ENCODE results near the gene CDHR3.
"Not testable (repeated sequence)": the region's sequence is repeated elsewhere in the genome, so short reads cannot be mapped to it uniquely, and the experiment has no call there.

Gene CDHR3

GRCh38 chr7:105934572-105935185 is 28.4 kb upstream of the CDHR3 start:
- no peak for TF ChIP-seq Cebpa-rat (IDR thresholded peaks at IDR 0.05)
- no peaks in the 10 kb centered on the region for H3K36me3 ChIP-seq
- no peak overlapping the region for H3K4me3 ChIP-seq
- H3K4me2 ChIP-seq = no peak overlapping the region
- no peaks in the 10 kb centered on the region for H3K27me3 ChIP-seq
- no peak overlapping the region for H3K9ac ChIP-seq
- H3K9me3 ChIP-seq = no peaks in the 10 kb centered on the region
- H3K27ac ChIP-seq = no peak overlapping the region
- no peaks in the 10 kb centered on the region for H4K20me1 ChIP-seq
- H3K4me1 ChIP-seq = no peaks in the 10 kb centered on the region

DNA sequence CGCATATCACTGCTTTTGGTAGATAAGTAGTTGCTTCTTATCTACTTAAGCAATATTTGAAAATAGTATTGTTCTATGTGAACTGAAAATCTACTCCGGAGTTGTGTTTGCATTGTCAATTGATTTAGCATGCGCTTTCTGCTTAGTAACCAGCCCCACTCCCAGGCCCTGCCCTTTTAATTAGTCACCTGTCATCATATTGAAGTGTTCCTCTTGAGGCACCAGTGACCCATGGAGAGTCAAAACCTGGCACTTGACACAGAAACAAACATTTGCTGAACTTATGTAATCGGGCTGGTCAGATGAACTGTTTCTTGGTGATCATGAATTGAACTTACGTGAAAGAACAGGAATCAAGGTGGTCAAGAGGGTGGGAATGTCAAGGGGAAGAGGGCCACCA is 27.8 kb upstream of the CDHR3 start:
- Histone ChIP-seq H3K9ac (no peak overlapping the region), H3K36me3 (no peaks in the 10 kb centered on the region), H3K4me1 (no peaks in the 10 kb centered on the region), H3K27me3 (no peaks in the 10 kb centered on the region), H3K4me3 (no peak overlapping the region), H3K27ac (no peak overlapping the region), H4K20me1 (no peaks in the 10 kb centered on the region), H3K9me3 (no peaks in the 10 kb centered on the region), H3K4me2 (no peak overlapping the region)
- no peak for TF ChIP-seq Cebpa-rat (IDR thresholded peaks at IDR 0.05)

DNA sequence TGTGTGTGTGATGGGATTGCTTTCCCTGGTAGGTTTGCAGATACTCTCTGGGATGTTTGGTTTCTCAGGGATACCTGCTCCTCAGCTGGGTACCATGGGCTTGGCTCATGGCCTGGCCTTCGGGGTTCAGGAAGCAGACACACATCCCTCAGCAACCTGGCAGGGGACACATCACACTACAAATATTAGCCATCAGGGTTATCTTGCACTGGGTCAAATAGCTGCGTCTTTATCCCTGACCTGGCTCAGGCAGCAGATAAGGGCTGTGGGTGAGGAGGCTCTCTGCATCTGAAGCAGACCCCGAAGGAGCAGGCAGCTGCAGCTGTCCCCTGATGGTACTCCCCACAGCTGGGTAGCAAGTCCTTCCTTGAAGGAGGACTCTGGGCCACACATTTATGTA is 25.7 kb upstream of the CDHR3 start:
- Histone ChIP-seq H3K4me2 (no peak overlapping the region), H4K20me1 (no peaks in the 10 kb centered on the region), H3K9me3 (no peaks in the 10 kb centered on the region), H3K27ac (no peak overlapping the region), H3K4me1 (no peaks in the 10 kb centered on the region), H3K36me3 (no peaks in the 10 kb centered on the region), H3K4me3 (no peak overlapping the region), H3K27me3 (no peaks in the 10 kb centered on the region), H3K9ac (no peak overlapping the region)
- no peak for TF ChIP-seq Cebpa-rat (IDR thresholded peaks at IDR 0.05)

DNA sequence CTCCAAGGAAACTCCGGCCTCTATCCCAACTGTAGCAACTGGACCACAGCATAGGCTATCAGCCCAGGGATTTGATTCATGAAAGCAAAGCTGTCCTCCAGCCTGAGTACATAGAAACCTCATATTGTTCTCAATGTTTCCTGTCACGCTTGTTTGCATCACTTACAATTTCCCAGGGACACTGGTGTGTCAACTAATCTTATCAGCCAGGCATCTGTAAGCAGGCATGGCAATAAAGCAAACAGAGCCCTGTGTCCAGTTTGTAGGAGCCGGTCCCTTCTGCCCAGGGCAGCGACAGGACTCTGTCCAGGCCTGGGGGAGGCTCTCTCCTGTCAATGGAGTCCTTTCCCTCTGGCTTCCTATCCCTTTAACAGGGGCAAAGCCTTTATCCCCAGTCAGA is 23.0 kb upstream of the CDHR3 start:
- no peaks in the 10 kb centered on the region for H3K9me3 ChIP-seq
- no peak for TF ChIP-seq Cebpa-rat (IDR thresholded peaks at IDR 0.05)
- no peak overlapping the region for H3K27ac ChIP-seq
- no peaks in the 10 kb centered on the region for H4K20me1 ChIP-seq
- no peaks in the 10 kb centered on the region for H3K36me3 ChIP-seq
- H3K4me2 ChIP-seq = no peak overlapping the region
- no peaks in the 10 kb centered on the region for H3K27me3 ChIP-seq
- no peaks in the 10 kb centered on the region for H3K4me1 ChIP-seq
- H3K9ac ChIP-seq = no peak overlapping the region
- H3K4me3 ChIP-seq = no peak overlapping the region

GRCh38 chr7:105941596-105941995 is 21.5 kb upstream of the CDHR3 start:
- no peak for TF ChIP-seq Cebpa-rat (IDR thresholded peaks at IDR 0.05)
- H3K4me3 ChIP-seq = no peak overlapping the region
- H4K20me1 ChIP-seq = no peaks in the 10 kb centered on the region
- no peak overlapping the region for H3K9ac ChIP-seq
- H3K9me3 ChIP-seq = no peaks in the 10 kb centered on the region
- H3K4me2 ChIP-seq = no peak overlapping the region
- H3K27me3 ChIP-seq = no peaks in the 10 kb centered on the region
- H3K36me3 ChIP-seq = no peaks in the 10 kb centered on the region
- H3K27ac ChIP-seq = no peak overlapping the region
- H3K4me1 ChIP-seq = no peaks in the 10 kb centered on the region

DNA sequence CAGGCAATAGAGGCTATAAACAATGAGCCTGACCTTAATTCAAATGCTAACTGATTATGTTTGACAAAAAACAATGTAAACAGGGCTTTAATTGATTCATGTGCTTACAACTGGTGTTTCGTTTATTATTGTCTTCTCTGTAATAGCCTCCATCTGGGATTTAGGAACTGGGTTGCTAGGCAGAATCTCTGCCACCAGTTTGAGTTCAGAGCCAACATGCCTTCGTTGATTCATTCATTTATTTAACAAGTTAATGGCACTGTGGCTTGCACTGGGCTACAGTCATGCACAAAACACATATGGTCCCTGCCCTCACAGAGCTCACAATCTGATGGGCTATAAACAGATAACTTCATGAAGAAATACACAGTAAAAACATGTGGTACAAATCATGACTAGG is 19.6 kb upstream of the CDHR3 start:
- no peak overlapping the region for H3K4me2 ChIP-seq
- TF ChIP-seq Cebpa-rat (IDR thresholded peaks at IDR 0.05) = no peak
- H3K9ac ChIP-seq = no peak overlapping the region
- H3K36me3 ChIP-seq = no peaks in the 10 kb centered on the region
- no peaks in the 10 kb centered on the region for H3K27me3 ChIP-seq
- H4K20me1 ChIP-seq = no peaks in the 10 kb centered on the region
- no peaks in the 10 kb centered on the region for H3K9me3 ChIP-seq
- no peak overlapping the region for H3K27ac ChIP-seq
- H3K4me1 ChIP-seq = no peaks in the 10 kb centered on the region
- no peak overlapping the region for H3K4me3 ChIP-seq

GRCh38 chr7:105945848-105946247 is 17.2 kb upstream of the CDHR3 start:
- no peaks in the 10 kb centered on the region for H3K4me1 ChIP-seq
- no peak overlapping the region for H3K4me2 ChIP-seq
- no peaks in the 10 kb centered on the region for H3K9me3 ChIP-seq
- no peak overlapping the region for H3K4me3 ChIP-seq
- H3K27me3 ChIP-seq = no peaks in the 10 kb centered on the region
- no peaks in the 10 kb centered on the region for H3K36me3 ChIP-seq
- no peak overlapping the region for H3K9ac ChIP-seq
- no peak overlapping the region for H3K27ac ChIP-seq
- no peaks in the 10 kb centered on the region for H4K20me1 ChIP-seq
- TF ChIP-seq Cebpa-rat (IDR thresholded peaks at IDR 0.05) = no peak

DNA sequence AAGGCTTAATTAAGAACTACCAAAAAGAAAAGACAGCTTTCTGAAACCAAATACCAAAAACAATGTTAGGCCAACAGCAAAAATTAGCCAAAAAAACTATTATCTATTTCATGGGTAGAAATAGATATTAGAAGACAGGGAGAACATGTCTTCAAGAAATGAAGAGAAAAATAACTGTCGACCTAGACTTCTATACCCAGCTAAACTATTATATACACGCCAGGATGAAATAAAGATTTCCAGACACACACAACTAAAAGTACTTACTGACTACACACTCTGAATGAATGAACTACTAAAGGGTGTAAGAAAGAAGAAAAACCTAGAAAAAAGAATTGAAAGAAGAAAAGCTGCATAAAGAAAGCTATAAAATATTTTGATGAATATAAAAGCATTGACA is 11.5 kb upstream of the CDHR3 start:
- Histone ChIP-seq H3K36me3 (no peaks in the 10 kb centered on the region), H4K20me1 (no peaks in the 10 kb centered on the region), H3K9ac (no peak overlapping the region), H3K9me3 (peaks cover 30% of the 10 kb centered on the region), H3K4me2 (no peak overlapping the region), H3K4me3 (no peak overlapping the region), H3K4me1 (no peaks in the 10 kb centered on the region), H3K27me3 (no peaks in the 10 kb centered on the region), H3K27ac (no peak overlapping the region)
- no peak for TF ChIP-seq Cebpa-rat (IDR thresholded peaks at IDR 0.05)

DNA sequence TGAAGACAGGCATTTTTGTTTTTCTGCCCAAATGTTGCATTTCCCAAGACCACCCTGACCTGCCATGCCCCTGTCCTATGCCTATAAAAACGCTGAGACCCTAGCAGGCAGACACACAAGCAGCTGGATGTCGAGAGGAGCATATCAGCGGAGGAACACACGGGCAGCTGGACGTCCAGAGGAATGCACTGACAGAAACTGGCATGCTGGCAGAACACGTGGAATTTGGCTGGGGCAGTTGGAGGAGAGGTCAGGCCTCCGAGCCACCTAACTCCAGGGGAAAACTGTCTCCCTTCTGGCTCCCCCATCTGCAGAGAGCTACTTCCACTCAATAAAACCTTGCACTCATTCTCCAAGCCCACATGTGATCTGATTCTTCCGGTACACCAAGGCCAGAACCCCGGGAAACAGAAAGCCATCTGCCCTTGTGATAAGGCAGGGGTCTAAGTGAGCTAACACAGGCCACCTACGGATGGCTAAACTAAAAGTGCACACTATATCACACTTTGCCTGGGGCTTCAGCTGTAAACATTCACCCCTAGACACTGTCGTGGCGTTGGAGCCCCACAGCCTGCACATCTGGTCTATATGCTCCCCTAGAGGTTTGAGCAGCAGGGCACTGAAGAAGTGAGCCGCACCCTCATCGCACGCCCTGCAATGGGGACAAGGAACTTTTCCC is 10.0 kb upstream of the CDHR3 start:
- H3K4me3 ChIP-seq = no peak overlapping the region
- no peaks in the 10 kb centered on the region for H3K27me3 ChIP-seq
- H4K20me1 ChIP-seq = no peaks in the 10 kb centered on the region
- no peak overlapping the region for H3K9ac ChIP-seq
- no peak overlapping the region for H3K4me2 ChIP-seq
- no peaks in the 10 kb centered on the region for H3K4me1 ChIP-seq
- no peak for TF ChIP-seq Cebpa-rat (IDR thresholded peaks at IDR 0.05)
- H3K27ac ChIP-seq = no peak overlapping the region
- H3K36me3 ChIP-seq = no peaks in the 10 kb centered on the region
- peaks cover 30% of the 10 kb centered on the region for H3K9me3 ChIP-seq

DNA sequence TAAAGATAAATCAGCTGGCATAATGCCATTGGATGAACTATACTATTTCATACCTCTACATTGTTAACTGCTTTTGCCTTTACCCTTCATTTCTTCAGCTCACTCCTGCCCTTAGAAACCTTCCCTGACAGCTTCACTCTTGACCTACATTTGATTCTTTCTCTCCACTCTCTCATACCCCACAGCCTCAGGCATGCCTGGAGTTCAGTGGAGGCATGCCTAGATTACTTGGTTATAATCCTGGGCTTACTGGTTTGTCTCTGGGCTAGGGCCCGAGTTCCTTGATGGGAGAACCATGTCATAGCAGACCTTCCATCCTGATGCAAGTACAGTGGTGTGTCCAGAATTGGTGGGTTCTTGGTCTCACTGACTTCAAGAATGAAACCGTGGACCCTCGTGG is 8.4 kb upstream of the CDHR3 start:
- no peak overlapping the region for H3K4me3 ChIP-seq
- H3K27me3 ChIP-seq = no peaks in the 10 kb centered on the region
- no peak for TF ChIP-seq Cebpa-rat (IDR thresholded peaks at IDR 0.05)
- peaks cover 30% of the 10 kb centered on the region for H3K9me3 ChIP-seq
- H3K27ac ChIP-seq = no peak overlapping the region
- no peak overlapping the region for H3K4me2 ChIP-seq
- no peak overlapping the region for H3K9ac ChIP-seq
- H3K36me3 ChIP-seq = no peaks in the 10 kb centered on the region
- no peaks in the 10 kb centered on the region for H4K20me1 ChIP-seq
- H3K4me1 ChIP-seq = no peaks in the 10 kb centered on the region

GRCh38 chr7:105955651-105956466 is 7.2 kb upstream of the CDHR3 start:
- peaks cover 30% of the 10 kb centered on the region for H3K9me3 ChIP-seq
- not testable (repeated sequence) for H3K27me3 ChIP-seq, H3K4me2 ChIP-seq, H4K20me1 ChIP-seq, H3K36me3 ChIP-seq, H3K4me3 ChIP-seq, H3K4me1 ChIP-seq, H3K27ac ChIP-seq, H3K9ac ChIP-seq
